HG02798 (cell line): ENCODE results near the gene CRYBB1.
A peak's percentile ranks its signal among the peaks of the same experiment; 100 is the strongest.

ENCODE experiments used
- ATAC-seq: cut with Tn5 transposase; IDR thresholded peaks from one replicate; pipeline ENCODE4 v1.9.1; 2021; ENCODE audit warnings: mild to moderate bottlenecking; ENCODE audit not compliant: unreplicated experiment, poor library complexity

CRYBB1 gene

DNA sequence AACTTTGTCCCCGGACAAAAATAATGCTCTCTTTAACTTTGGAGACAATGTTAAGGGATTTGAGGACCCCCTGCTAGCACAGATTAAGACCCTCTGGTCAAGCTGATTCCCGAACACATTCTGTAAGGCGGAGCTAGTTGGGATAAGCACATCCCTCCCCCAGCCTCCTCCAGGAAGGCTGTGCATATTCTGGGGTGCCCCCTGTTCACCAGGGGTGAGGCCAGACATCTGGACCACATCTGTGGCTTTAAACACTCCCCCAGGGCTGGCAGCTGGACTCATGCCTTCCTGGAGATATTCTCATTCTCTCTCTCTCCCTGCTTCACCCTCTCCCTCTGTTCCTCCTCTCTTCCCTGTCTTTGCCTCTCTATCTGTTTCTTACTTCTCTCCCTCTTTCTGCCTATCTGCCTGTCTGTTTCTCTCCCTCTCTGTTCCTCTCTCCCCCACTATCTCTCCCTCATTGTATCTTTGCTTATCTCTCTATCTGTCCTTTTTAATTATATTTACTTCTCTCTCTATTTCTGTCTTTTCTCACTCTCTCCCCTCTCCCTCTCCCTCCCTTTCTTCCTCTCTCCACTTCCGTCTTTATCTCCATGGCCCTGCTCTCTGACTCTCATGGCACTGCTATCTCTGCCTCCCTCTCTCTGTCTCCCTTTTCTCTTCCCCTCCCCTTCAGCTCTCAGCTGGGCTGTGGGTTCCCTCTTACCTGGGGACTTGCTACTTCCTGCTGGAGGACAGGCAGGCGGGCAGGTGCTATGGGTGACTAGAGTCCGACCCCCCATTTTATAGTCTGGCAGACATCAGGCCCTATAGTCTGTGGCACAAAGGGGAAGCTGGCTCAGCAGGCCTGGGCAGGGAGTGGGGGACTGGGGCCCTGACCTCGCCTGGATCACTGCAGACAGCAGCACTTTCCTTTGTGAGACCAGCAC is at the start of gene CRYBB1:
Gene CRYBB1, minus strand, starts transcription at position 757 of the 929 bp plus-strand sequence. CDS start 1,708 bp downstream, outside the sequence.
- ATAC-seq: no peak

DNA sequence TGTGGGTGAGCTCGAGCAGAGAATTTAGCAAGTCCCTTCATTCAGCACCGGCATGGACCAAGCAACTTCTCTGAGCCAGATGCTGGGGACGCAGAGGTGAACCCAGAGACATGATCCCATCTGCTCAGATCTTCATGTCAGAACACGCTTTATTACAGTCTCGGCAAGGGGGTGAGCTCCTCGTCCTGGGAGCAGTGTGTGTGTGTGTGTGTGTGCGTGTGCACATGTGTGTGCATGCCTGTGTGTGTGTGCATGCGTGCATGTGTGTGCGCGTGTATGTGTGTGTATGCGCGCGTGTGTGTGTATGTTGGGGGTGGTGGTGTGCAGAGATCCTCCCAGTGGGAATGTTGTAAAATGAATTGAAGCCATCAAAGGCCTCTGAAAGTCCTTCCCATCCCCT is 49.3 kb upstream of the CRYBB1 start:
- ATAC-seq: no peak

DNA sequence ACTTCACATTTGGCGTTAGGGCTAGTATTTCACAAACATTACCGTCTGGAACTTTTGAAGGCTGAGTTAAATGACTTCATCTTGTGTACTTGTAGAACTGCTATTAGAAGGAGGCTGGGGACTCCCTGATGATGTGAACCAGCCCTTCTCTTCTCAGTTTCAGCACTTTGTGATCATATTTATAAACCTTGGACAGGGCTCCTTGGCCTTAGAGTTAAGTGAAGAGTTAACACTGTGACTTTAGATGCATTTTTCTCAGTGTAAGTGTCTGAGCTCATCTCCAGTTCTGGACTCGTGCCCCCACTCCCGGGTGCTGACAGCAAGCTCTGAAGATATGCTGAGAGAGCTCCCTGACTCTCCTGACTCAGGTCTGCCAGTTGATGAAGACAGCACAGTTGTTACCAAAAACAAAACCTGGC is 48.0 kb upstream of the CRYBB1 start:
- ATAC-seq: no peak

DNA sequence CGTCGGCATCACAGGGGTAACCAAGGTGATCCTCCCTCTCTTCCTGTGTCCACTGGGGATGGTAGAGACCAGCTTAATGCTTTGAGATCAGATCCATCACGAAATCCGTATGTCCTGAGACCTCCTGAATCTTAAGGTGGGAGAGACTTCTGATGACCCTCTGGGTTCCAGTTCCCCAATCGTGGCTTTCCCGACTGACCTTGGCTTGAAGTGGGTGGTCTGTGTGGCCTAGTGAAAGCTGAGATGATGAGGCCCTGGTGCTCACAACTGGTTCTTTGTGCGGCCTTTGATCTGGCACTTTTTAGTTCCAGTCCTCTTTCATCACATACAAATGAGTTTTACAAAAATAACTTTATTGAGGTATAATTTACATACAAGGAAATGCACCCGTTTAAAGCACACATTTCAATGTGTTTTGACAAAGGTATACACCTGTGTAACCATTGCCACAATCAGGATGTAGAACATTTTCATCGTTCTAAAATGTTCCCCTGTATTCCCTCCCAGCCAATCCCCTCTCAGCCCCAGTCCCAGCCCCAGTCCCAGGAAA is 45.6 kb upstream of the CRYBB1 start:
- no peak for ATAC-seq

DNA sequence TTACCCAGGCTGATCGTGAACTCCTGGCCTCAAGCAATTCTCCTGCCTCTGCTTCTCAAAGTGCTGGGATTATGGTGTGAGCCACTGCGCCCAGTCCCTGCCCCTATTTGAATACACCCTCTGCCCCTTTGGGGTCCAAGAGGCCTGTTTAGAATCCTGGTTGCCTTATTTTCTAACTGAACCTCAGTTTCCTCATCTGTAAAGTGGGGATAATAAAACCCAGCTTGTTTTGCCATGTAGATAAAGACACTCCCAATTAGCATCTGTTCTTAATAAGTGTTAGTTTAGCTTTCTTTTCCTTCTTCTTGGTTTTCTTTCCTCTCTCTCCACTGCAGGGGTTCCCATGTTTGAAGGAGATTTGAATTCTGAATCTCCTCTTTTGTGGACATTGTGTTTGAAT is 44.3 kb upstream of the CRYBB1 start:
- ATAC-seq: no peak

DNA sequence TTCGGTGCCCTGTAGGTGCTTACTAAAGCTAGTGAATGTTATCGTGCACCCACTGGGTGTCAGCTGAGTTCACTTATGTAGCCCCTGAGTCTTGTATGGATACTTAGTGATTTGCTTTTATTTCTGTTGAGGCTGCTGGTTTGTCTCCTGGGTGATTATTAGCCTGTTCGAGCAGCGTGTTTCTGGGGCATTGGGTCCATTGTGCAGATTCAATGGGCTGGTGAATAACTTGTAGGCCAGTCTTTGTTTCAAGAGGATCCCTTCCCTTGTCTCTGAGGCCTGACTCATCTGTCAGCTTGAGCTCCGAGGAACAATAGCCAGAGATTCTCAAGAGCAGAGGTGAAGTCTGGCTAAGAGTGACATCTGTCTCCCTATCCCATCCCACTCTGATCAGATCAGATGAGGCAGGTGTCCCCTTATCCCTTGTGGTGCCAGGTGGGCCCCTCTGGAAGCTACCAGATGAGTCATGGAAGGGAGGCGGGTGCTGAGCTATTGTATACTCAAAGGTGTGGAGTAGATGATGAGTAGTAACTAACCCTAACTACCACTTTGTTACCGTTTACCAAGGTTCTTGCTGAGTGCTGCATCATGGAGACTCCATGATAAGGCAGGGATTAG is 43.2 kb upstream of the CRYBB1 start:
- ATAC-seq: no peak

DNA sequence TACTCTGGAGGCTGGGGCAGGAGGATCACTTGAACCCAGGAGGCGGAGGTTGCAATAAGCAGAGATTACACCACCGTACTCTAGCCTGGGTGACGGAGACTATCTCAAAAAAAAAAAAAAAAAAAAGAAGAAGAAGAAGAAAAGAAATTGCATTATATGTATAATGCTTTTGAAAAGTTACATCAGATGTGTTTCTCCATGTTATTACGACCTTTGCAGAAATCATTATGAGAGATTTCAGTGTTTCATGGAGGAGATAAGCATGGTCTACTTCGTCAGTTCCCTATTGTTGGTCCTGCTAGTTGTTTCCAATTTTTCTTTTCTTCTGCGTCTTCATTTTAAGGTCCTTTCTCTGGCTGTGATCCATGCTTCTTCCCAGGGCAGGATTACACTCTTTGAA is 42.5 kb upstream of the CRYBB1 start:
- ATAC-seq: no peak

DNA sequence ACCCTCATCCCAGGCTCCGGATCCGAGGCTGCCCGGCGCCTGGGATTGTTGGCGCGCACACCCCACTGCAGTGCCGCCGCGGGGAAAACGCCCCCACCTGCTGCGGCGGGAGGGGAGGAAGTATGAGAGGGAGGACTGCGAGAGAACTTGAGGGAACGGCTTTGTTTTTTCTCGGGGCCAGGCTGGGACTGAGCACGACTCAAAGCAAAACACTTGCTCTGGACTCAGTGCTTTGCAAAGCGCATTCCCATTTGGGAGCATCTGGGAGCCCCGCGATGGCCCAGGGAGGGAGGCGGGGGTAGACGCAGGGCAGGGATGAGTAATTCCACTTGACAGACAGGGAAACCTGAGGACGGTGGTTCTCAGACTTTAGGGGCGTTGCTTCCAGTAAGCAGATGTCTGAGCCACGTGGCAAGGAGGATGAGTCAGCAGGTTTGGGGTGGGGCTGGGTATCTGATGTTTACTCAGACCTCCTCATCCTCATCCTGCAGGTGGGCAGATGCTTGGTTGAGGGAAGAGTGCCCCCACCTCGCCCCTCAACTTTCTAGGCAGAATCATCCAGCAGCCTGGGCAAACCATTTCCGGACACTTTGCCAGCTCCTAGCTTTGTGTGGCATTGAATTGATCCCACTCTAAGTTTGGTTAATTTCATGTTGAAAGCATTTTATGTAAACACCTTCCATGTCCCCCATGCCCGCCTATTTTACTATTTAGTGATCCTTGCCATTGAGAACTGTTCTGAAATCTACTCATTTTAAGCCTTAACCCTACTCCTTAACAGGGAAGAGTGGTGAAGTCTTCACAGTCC is 41.0 kb upstream of the CRYBB1 start:
- peak; percentile 73 for ATAC-seq

DNA sequence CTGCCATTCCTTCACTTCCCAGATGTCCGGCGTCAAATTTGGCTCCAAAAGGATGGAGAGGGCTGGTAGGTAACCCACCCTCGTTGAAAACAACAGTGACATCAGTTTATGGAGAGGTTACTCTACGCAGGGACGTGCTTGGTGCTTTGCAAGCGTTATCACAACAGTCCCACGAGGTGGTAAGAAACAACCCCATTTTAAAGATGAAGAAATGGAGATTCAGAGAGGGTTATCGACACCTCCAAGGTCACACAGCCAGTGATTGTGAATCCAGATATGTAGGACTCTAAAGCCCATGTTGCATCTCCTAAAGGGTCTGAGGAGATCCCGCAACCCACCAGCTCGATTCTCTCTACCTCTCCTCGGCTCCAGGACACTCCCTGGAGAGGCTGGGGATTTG is 40.3 kb upstream of the CRYBB1 start:
- no peak for ATAC-seq

DNA sequence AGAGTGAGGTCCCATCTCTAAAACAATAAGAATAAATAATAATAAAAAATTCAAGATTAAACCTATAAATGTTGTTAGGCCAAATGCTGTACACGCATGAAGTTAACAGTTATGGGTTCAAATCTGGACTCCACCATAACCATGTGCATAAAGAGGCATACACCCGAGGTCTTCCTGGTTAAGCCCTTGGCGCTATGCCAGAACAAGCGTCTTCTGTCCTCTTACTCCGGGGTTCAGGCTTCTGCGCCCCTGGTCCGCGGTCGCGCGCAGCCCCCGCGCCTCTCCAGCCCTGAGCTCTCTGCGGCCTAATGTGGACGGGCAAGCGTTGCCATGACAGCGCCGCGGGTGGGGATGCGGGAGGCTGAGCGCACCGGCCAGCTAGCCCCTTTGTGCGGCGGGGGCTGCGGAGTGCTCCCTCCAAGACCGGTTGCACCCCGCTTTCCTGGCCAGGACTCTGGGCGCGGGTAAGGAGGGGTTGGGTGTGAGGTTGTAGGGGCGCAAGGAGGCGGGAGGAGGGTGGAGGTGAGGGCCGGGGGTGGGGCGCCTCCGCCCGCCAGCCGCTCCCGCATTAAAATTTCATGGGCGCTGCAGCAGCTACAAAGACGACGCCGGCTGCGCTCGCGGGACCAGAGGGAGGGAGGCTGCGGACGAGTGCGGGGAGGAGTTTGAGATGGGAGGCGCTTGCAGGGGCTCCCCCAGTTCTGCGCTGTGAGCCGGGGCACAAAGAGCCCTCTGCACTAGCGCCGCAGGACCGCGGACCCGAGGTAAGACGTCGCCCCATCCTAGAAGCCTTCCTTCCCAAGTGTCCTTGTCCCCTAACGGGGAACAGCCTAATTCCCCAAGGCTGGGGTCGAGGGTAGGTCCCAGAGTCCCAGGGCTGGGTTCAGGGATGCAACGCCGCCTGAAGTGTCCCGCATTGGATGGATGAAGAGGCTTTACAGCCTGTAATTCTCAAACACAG is 39.3 kb upstream of the CRYBB1 start, which contains the start of gene MIAT:
Gene MIAT, plus strand, starts transcription at position 698 of the 961 bp plus-strand sequence.
- ATAC-seq: peak; percentile 54

DNA sequence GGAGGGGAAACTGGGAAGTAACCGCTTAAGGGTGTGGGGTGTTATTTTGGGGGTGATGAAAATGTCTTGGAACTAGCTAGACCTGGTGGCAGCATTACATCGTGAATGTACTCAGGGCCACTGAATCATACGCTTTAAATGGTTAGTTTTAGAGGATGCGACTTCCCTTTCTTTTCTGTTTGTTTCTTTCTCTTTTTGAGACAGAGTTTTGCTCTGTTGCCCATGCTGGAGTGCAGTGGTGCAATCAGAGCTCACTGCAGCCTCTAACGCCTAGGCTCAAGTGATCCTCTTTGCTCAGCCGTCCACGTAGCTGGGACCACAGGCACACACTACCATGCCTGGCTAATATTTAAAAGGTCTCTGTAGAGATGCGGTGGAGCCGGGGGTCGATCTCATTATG is 34.0 kb upstream of the CRYBB1 start:
- no peak for ATAC-seq

DNA sequence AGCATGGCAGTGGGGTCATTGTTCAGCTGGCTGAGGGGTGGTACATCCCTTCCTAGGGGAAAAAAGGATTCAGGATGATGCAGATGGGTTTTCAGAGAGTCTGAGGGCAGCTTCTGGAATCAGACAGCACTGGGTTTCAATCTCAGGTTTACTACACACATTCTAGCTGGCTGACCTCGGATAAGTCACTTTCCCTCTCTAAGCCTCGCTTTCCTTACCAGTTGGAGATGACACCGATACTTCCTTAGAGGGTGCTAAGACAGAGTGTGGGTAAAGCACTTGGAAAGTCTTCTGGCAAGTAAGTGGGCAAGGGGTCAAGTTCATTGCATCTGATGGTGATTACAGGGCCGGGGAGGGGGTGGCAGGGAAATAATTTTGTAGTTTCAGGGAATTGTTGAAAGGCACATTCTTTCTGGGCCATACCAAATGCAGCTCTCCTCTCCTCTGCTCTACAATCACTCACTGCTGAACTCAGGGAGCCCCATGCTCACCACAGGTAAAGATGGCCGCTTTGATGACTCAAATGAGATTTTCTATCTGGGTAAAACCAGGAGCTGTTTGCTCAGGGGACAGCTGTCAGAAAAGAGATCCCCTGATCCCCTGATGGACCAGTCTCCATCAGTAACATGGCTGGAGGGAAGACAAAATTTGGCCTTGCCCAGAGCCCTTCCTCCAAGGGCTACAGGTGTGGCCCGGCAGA is 33.0 kb upstream of the CRYBB1 start:
- no peak for ATAC-seq

DNA sequence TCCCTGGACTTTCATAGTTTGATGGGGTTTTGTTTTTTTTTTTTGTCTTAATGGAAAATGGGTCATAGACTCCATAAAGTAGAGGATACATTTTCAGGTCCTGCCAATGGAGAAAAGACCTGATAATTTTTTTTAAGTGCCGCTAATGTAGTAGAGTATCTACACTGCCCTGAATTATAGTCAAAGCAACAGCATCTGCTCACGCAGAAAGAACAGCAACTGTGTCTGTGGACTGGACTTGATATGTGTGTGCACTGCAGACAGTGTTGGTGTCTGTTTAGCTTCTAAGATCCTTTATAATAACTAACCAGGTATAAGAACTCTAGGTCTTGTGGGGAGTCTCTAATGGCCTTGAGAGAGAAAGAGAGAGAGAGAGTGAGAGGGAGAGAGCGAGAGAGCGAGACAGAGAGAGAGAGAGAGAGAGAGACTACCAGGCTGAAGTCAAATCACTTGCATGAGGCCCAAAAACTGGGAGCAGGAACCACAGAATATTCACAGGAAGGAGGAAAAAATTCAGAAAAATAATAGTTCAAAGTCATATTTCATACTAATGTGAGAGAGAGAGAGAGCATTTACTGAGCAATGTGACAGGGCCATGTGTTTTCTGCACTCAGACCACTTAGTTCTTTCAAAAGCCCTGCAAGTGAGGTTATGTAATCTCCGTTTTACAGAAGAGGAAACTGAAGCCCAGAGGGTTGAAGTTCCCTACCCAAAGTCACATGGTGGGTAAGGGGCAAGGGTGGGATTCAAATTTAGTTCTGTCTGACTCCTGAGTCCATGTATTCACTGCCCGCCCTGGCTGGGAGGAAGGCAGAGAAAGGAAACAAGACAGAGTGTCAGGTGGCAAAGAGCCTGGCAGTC is 30.9 kb upstream of the CRYBB1 start:
- no peak for ATAC-seq

DNA sequence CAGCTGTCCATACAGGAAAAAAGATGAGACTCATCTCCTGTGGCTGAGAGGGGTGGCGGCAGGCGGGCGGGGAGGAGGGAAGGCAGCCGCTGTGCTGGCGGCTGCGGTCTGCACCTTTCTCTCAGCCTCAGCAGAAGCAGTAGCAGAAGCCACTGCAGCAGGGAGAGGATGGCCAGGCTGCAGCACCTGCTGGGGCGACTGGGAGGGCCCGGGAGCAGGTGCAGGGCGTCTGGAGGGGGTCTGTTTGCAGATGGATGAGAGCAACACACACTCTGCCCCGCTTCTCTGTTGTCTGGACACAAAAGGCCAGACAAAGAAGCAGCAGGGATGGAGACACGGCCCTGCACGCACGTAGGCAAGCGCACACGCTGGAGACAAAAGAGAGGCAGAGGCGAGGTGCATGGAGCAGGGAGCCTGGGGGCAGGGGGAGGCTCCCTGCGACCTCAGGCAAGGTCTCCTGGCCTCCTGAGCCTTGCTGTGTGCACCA is 30.2 kb upstream of the CRYBB1 start:
- no peak for ATAC-seq

DNA sequence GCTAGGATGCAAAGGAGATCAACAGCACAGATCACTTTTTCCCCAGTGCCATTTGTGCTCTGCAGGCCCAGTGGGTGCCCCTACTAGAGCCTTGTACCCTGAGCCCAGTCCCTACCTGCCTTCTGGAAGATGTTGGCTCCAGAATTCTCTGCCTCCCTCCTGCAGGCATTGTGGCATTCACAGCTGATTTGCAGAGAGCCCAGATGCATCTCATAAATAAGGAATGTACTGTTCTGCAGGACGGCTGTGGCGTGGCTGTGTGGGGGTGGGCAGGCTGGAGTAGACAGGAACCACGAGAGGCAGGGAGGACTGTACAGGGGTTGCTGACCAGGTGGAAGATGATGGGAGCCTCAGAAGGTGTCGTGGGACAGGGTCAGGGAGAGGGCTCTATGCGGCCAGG is 28.3 kb upstream of the CRYBB1 start:
- no peak for ATAC-seq

DNA sequence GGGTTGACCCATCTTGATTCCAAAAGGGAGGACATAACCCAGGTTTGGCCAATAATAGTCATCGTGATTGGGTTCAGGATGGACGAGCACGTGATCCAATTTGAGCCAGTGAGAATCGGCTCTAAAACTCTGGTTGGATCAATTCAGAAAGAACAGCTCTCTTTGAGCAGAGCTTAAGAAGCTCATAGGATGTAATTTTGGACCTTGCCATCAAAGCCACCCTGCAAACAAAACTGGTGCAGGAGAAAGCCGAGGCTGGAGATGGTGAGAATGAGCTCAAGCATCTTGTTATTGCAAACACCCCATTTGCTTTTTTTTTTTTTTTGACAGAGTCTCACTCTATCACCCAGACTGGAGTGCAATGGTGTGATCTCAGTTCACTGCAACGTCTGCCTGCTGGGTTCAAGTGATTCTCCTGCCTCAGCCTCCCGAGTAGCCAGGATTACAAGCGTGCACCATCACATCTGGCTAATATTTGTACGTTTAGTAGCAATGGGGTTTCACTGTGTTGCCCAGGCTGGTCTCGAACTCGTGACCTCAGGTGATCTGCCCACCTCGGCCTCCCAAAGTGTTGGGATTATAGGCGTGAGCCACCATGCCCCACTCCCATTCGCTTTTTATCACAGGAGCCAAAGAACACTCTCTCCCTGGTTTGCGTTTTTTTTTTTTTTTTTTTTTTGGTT is 25.7 kb upstream of the CRYBB1 start:
- no peak for ATAC-seq
